A673 (cell line): ENCODE measurements around the gene UTP11. TPM values are rescaled to one million over a fixed set of nuclear protein-coding genes. Genes with fewer than 3 reads are reported as not detected.
A peak's percentile ranks its signal among the peaks of the same experiment; 100 is the strongest.

ENCODE experiments used
- BruUV-seq: library from RNA; stranded (reverse); fragments of 400-500 nt; replicated peaks from 2 replicates; lab custom pipeline; 2021; lab: Mats Ljungman, UMichigan
- CTCF ChIA-PET: fragments of 300-600 bp; sonication (Branson Sonifier 250); formaldehyde crosslinking; loops from one replicate; lab custom pipeline; 2022; ENCODE audit warnings: antibody characterized with exemption; lab: Charles Lee
- POLR2A ChIA-PET: fragments of 300-600 bp; sonication (Branson Sonifier 250); formaldehyde crosslinking; loops from one replicate; lab custom pipeline; 2022; ENCODE audit warnings: antibody characterized with exemption; ENCODE audit not compliant: low non-redundant PET; lab: Charles Lee
- DNase-seq: peaks from one replicate; pipeline ENCODE4 v3.0.0-alpha.2; 2015; ENCODE audit warnings: low spot score
- H3K27ac ChIP-seq: fragments of 200-600 bp; sonication (generic); 2 replicates; pipeline ENCODE4 v1.5.1; 2016; ENCODE audit warnings: mixed run types, low read depth, mild to moderate bottlenecking, mixed read lengths, antibody characterized with exemption, low read length; ENCODE audit not compliant: poor library complexity, severe bottlenecking
- H3K27me3 ChIP-seq: fragments of 200-600 bp; sonication (generic); replicated peaks from 2 replicates; pipeline ENCODE4 v1.6.1; 2017; ENCODE audit warnings: mixed run types, low read depth, mild to moderate bottlenecking, mixed read lengths, antibody characterized with exemption, low read length; ENCODE audit not compliant: insufficient read depth, poor library complexity
- H3K36me3 ChIP-seq: fragments of 200-600 bp; sonication (generic); 2 replicates; pipeline ENCODE4 v1.6.1; 2016; ENCODE audit warnings: mixed run types, mild to moderate bottlenecking, mixed read lengths, antibody characterized with exemption, low read length; ENCODE audit not compliant: insufficient read depth, poor library complexity, severe bottlenecking
- H3K4me1 ChIP-seq: fragments of 200-600 bp; sonication (generic); 2 replicates; pipeline ENCODE4 v1.6.1; 2017; ENCODE audit warnings: mixed run types, mild to moderate bottlenecking, mixed read lengths, antibody characterized with exemption, low read length; ENCODE audit not compliant: insufficient read depth, poor library complexity, severe bottlenecking
- H3K4me3 ChIP-seq: fragments of 200-600 bp; sonication (generic); 2 replicates; pipeline ENCODE4 v1.5.1; 2016; ENCODE audit warnings: low read depth, mixed run types, mild to moderate bottlenecking, mixed read lengths, low read length; ENCODE audit not compliant: poor library complexity, severe bottlenecking
- H3K9me3 ChIP-seq: fragments of 200-600 bp; sonication (generic); 2 replicates; pipeline ENCODE4 v1.6.1; 2016; ENCODE audit warnings: mixed run types, low read depth, mild to moderate bottlenecking, mixed read lengths, antibody characterized with exemption, low read length; ENCODE audit not compliant: poor library complexity, severe bottlenecking
- EZH2 ChIP-seq: fragments of 200-600 bp; sonication (generic); IDR thresholded peaks from 2 replicates; pipeline ENCODE4 v1.6.1; 2017; ENCODE audit warnings: borderline replicate concordance, low read depth, mild to moderate bottlenecking, mixed read lengths, antibody characterized with exemption, low read length; ENCODE audit not compliant: poor library complexity, severe bottlenecking
- intact Hi-C: fragments of 100-400 bp; cut with micrococcal nuclease; formaldehyde crosslinking; loops from one replicate; pipeline ENCODE4 v1.10.0; 2022; ENCODE audit not compliant: unreplicated experiment
- total RNA-seq: library from RNA; stranded (reverse); gene quantifications from 2 replicates; pipeline ENCODE4 v1.2.3, GENCODE V29; 2021
- TF ChIP-seq, protein P1 (sequence below): fragments of 300-800, 200-600 bp; sonication (generic); conservative IDR thresholded peaks from 2 replicates; pipeline ENCODE4 v1.5.1; 2017; ENCODE audit warnings: low read depth, mild to moderate bottlenecking, antibody characterized with exemption, low read length, moderate library complexity, mixed read lengths

Gene UTP11
- total RNA-seq, 1 experiment from 2014 or later: 113 TPM

DNA sequence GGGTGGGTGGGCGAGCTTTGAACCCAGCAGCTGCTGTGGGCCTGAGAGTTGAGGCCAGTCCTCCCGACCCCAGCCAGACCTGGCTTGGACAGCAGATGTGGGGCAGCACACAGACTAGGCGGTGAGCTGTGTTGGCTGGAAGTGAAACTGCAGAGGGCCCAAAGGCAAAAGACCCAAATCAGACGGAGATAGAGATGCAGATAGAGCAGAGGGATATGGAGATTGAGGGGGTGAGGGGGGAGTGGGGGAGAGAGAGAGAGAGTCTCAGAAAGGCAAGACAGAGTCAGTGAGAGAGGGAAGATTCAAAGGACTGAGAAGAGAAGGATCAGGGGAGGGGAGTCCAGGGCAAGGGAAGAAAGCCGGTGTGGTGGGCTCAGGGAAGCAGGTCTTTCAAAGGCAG is 51.1 kb downstream of the UTP11 start:
- DNase-seq: peak; percentile 59
- H3K9me3 ChIP-seq: no peaks in the 10 kb centered on the region
- BruUV-seq: no TSS peak
- no peak overlapping the region for H3K4me3 ChIP-seq
- intact Hi-C loops: loop anchor here (2.0 kb wide), 1 partner anchor 665 kb away; no protein-coding TSS in a partner anchor
- H3K27me3 ChIP-seq: no peaks in the 10 kb centered on the region
- H3K4me1 ChIP-seq: peaks cover 96% of the 10 kb centered on the region
- no peaks in the 10 kb centered on the region for H3K36me3 ChIP-seq
- peak overlapping the region; percentile 96 for H3K27ac ChIP-seq
- TF ChIP-seq, protein P1, sequence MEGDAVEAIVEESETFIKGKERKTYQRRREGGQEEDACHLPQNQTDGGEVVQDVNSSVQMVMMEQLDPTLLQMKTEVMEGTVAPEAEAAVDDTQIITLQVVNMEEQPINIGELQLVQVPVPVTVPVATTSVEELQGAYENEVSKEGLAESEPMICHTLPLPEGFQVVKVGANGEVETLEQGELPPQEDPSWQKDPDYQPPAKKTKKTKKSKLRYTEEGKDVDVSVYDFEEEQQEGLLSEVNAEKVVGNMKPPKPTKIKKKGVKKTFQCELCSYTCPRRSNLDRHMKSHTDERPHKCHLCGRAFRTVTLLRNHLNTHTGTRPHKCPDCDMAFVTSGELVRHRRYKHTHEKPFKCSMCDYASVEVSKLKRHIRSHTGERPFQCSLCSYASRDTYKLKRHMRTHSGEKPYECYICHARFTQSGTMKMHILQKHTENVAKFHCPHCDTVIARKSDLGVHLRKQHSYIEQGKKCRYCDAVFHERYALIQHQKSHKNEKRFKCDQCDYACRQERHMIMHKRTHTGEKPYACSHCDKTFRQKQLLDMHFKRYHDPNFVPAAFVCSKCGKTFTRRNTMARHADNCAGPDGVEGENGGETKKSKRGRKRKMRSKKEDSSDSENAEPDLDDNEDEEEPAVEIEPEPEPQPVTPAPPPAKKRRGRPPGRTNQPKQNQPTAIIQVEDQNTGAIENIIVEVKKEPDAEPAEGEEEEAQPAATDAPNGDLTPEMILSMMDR: no peak
- no peak for TF ChIP-seq EZH2
- POLR2A ChIA-PET: interaction anchor here (0.6 to 0.8 kb wide), 2 partner anchors 17 to 63 kb away, joined by 4 to 5 read pairs; partner anchors contain the start of gene POU3F1
- CTCF ChIA-PET: interaction anchor here (0.7 to 2.4 kb wide), 2 partner anchors 9 to 15 kb away, joined by 10 to 20 read pairs; no protein-coding TSS in a partner anchor

GRCh38 chr1:38064197-38064903 is 51.8 kb downstream of the UTP11 start:
- ChIA-PET POLR2A (interaction anchor here (0.6 to 0.8 kb wide), 2 partner anchors 18 to 21 kb away, joined by 5 read pairs; partner anchors contain the start of gene POU3F1), CTCF (interaction anchor here (2.4 kb wide), 1 partner anchor 8 kb away, joined by 20 read pairs; no protein-coding TSS in a partner anchor)
- Histone ChIP-seq H3K27ac (peak overlapping the region; percentile 96), H3K9me3 (no peaks in the 10 kb centered on the region), H3K27me3 (no peaks in the 10 kb centered on the region), H3K36me3 (no peaks in the 10 kb centered on the region), H3K4me1 (peaks cover 96% of the 10 kb centered on the region), H3K4me3 (no peak overlapping the region)
- BruUV-seq: no TSS peak
- DNase-seq: peak; percentile 94
- intact Hi-C loops: no loop called here
- TF ChIP-seq, protein P1: 0 out of 2 replicates have a peak, but pooled peaks have one; percentile 25
- TF ChIP-seq EZH2: no peak

- H3K27me3 ChIP-seq: no peaks in the 10 kb centered on the region
- BruUV-seq: no TSS peak
- H3K4me3 ChIP-seq: no peak overlapping the region
- intact Hi-C loops: no loop called here
- TF ChIP-seq, protein P1: no peak
- TF ChIP-seq EZH2: no peak
- ChIA-PET POLR2A (interaction anchor here (0.6 kb wide), 1 partner anchor 7 kb away, joined by 3 read pairs; no protein-coding TSS in a partner anchor), CTCF (interaction anchor here (0.6 to 1.0 kb wide), 3 partner anchors 22 to 211 kb away, joined by 3 to 7 read pairs (median 3); partner anchors contain the start of gene POU3F1)
- no peaks in the 10 kb centered on the region for H3K36me3 ChIP-seq
- peak; percentile 93 for DNase-seq
- H3K4me1 ChIP-seq: peaks cover 99% of the 10 kb centered on the region
- H3K9me3 ChIP-seq: no peaks in the 10 kb centered on the region
- H3K27ac ChIP-seq: peak overlapping the region; percentile 96
Observed at GRCh38 chr1:38068220-38068979, 55.9 kb downstream of the UTP11 start.
